Ishikawa (cell line): Measurements from ENCODE around the gene ACOXL.

Experiments
- CEBPB ChIP-seq: IDR thresholded peaks from 2 replicates; pipeline ENCODE4 v1.6.1; 2012
- CREB1 ChIP-seq: IDR thresholded peaks from 2 replicates; pipeline ENCODE4 v1.6.1; 2012; ENCODE audit warnings: low read depth
- EGR1 ChIP-seq: IDR thresholded peaks from 2 replicates; pipeline ENCODE4 v1.6.1; 2012
- EP300 ChIP-seq: IDR thresholded peaks from 2 replicates; pipeline ENCODE4 v1.6.1; 2012; ENCODE audit warnings: borderline replicate concordance
- FOXM1 ChIP-seq: IDR thresholded peaks from 2 replicates; pipeline ENCODE4 v1.6.1; 2012; ENCODE audit warnings: low read depth, borderline replicate concordance
- NFIC ChIP-seq: IDR thresholded peaks from 2 replicates; pipeline ENCODE4 v1.6.1; 2012
- RAD21 ChIP-seq: IDR thresholded peaks from 2 replicates; pipeline ENCODE4 v1.6.1; 2012; ENCODE audit warnings: low read depth
- TAF1 ChIP-seq: IDR thresholded peaks from 2 replicates; pipeline ENCODE4 v1.6.1; 2012; ENCODE audit warnings: low read depth, mild to moderate bottlenecking
- TCF12 ChIP-seq: IDR thresholded peaks from 2 replicates; pipeline ENCODE4 v1.6.1; 2012; ENCODE audit warnings: low read depth
- TEAD4 ChIP-seq: IDR thresholded peaks from 2 replicates; pipeline ENCODE4 v1.6.1; 2012
- YY1 ChIP-seq: IDR thresholded peaks from 2 replicates; pipeline ENCODE4 v1.6.1; 2012; ENCODE audit warnings: low read depth
- ZBTB7A ChIP-seq: IDR thresholded peaks from 2 replicates; pipeline ENCODE4 v1.6.1; 2012; ENCODE audit warnings: low read depth
- TF ChIP-seq, protein P1 (sequence below): IDR thresholded peaks from 2 replicates; pipeline ENCODE4 v1.6.1; 2012; ENCODE audit warnings: low read depth, mild to moderate bottlenecking
- TF ChIP-seq, protein P2 (sequence below): IDR thresholded peaks from 2 replicates; pipeline ENCODE4 v1.6.1; 2012
- TF ChIP-seq, protein P3 (sequence below): IDR thresholded peaks from 2 replicates; pipeline ENCODE4 v1.6.1; 2012

The ACOXL gene

DNA sequence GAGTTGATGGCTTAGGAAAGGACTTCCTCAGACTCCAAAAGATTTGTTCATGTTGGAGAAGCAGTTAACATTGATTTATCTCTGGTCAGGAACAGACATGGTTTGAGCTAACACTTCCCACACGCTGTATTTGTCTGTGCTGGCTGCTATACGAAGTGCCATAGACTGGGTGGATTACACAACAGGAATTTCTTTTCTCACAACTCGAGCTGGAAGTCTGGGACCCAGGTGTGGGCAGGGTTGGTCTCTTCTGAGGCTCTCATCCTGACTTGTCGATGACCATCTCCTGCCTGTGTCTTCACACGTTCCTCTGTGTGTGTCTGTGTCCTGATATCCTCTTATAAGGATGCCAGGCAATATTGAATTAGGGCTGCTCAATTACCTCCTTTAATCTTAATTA, 224.9 kb downstream of the ACOXL start:
- TF ChIP-seq EGR1 (no peak), EP300 (no peak), CREB1 (no peak), TEAD4 (no peak), RAD21 (no peak), FOXM1 (no peak), ZBTB7A (no peak), NFIC (no peak), TAF1 (no peak), YY1 (no peak), TCF12 (no peak), CEBPB (no peak)
- TF ChIP-seq, protein P1, sequence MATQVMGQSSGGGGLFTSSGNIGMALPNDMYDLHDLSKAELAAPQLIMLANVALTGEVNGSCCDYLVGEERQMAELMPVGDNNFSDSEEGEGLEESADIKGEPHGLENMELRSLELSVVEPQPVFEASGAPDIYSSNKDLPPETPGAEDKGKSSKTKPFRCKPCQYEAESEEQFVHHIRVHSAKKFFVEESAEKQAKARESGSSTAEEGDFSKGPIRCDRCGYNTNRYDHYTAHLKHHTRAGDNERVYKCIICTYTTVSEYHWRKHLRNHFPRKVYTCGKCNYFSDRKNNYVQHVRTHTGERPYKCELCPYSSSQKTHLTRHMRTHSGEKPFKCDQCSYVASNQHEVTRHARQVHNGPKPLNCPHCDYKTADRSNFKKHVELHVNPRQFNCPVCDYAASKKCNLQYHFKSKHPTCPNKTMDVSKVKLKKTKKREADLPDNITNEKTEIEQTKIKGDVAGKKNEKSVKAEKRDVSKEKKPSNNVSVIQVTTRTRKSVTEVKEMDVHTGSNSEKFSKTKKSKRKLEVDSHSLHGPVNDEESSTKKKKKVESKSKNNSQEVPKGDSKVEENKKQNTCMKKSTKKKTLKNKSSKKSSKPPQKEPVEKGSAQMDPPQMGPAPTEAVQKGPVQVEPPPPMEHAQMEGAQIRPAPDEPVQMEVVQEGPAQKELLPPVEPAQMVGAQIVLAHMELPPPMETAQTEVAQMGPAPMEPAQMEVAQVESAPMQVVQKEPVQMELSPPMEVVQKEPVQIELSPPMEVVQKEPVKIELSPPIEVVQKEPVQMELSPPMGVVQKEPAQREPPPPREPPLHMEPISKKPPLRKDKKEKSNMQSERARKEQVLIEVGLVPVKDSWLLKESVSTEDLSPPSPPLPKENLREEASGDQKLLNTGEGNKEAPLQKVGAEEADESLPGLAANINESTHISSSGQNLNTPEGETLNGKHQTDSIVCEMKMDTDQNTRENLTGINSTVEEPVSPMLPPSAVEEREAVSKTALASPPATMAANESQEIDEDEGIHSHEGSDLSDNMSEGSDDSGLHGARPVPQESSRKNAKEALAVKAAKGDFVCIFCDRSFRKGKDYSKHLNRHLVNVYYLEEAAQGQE = no peak
- TF ChIP-seq, protein P2, sequence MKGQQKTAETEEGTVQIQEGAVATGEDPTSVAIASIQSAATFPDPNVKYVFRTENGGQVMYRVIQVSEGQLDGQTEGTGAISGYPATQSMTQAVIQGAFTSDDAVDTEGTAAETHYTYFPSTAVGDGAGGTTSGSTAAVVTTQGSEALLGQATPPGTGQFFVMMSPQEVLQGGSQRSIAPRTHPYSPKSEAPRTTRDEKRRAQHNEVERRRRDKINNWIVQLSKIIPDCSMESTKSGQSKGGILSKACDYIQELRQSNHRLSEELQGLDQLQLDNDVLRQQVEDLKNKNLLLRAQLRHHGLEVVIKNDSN = no peak
- TF ChIP-seq, protein P3, sequence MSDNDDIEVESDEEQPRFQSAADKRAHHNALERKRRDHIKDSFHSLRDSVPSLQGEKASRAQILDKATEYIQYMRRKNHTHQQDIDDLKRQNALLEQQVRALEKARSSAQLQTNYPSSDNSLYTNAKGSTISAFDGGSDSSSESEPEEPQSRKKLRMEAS = no peak

DNA sequence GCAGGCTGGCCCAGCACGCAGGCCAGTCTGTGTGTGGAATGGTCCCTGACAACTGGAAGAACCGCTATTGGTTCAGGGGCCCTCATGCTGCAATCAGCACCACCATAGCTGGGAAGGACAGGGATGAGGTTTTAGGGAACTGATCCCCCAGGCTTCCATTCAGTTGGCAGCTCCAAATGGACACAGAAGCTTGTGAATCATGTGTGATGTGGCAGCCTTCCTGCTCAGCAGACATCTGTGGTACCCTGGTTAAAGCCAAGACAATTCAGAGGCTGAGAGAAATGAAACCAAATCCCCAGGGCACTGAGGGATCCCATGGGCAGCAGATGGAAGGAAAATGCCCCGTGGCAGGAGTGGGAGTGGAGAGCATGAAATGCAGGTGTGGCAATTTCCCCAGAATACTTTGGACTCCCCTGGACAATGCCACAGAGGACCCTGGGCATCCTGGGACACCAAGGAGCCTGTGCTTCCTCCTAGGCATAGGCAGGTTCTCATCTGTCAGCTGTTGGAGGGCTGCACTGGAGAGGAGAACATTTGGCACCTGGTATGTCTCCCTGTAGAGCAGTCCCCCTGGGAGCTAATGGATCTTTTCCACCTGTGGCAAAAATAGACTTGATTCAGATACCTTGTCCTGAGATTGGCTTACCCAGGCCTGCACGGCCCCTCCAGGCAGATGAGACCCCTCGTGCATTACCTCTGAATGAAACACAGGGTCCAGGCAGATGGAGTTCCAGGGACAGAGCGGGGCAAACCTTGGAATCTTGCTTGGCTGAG, 226.2 kb downstream of the ACOXL start:
- TF ChIP-seq YY1 (no peak), EP300 (no peak), RAD21 (no peak), ZBTB7A (no peak), CREB1 (no peak)
- TF ChIP-seq, protein P3 = no peak
- TF ChIP-seq, protein P1 = no peak
- TF ChIP-seq, protein P2 = no peak

DNA sequence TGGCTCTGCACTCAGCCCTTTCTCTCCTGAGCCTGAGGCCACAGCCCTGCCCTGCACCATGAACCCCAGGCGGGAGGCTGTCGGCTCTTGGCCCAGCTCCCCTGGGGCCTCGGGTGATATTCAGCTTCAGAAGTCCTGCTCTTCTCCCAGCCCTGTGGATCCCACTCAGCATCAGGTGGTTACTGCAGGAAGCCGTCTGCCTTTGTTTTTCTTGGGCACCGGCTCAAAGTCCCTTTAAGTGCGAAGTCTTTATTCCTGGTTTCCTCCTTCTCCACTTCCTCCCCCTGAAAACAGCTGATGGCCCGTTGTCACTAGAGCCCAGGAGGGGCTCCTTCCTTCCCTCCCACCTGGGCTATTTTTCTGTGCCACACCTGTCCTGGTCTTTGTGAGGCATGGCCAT, 226.8 kb downstream of the ACOXL start:
- TF ChIP-seq, protein P1 = no peak
- TF ChIP-seq TEAD4 = no peak
- TF ChIP-seq YY1 = no peak
- no peak for TF ChIP-seq EGR1
- no peak for TF ChIP-seq TCF12
- TF ChIP-seq CEBPB = no peak
- no peak for TF ChIP-seq NFIC
- TF ChIP-seq ZBTB7A = no peak
- no peak for TF ChIP-seq RAD21
- TF ChIP-seq, protein P2 = no peak
- TF ChIP-seq, protein P3 = no peak
- no peak for TF ChIP-seq EP300
- no peak for TF ChIP-seq CREB1
- TF ChIP-seq FOXM1 = no peak
- TF ChIP-seq TAF1 = no peak

DNA sequence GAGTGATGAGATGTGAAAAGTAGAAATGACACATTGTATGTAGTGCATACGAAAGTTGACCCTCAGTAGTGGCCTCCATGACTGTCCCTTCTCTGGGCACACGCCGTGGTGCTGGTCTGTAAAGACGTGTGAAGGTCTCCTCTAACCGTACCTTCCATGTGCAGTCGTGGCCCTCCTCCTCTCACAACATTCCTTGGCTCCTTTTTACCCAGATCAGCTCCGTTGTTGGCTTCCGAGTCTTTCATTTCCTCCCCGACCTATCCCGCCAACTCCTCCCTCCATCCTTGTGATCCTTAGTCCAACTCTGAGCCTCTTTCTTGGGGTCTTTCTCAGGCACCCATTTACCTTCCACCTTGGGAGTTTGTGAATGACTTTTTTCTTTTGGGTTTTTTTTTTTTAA, 227.9 kb downstream of the ACOXL start:
- TF ChIP-seq, protein P2 = no peak
- TF ChIP-seq RAD21 (no peak), TCF12 (no peak), EGR1 (no peak), CEBPB (no peak), NFIC (no peak), ZBTB7A (no peak), FOXM1 (no peak), CREB1 (no peak), EP300 (no peak), YY1 (no peak), TEAD4 (no peak), TAF1 (no peak)
- TF ChIP-seq, protein P3 = no peak
- TF ChIP-seq, protein P1 = no peak
